GM18858 (cell line): ENCODE results near the gene MACROD2.
"Not testable (repeated sequence)": the region's sequence is repeated elsewhere in the genome, so short reads cannot be mapped to it uniquely, and the experiment has no call there.

Source experiments
- ATAC-seq: cut with Tn5 transposase; IDR thresholded peaks from one replicate; pipeline ENCODE4 v1.9.1; 2021; ENCODE audit not compliant: unreplicated experiment

The MACROD2 gene

DNA sequence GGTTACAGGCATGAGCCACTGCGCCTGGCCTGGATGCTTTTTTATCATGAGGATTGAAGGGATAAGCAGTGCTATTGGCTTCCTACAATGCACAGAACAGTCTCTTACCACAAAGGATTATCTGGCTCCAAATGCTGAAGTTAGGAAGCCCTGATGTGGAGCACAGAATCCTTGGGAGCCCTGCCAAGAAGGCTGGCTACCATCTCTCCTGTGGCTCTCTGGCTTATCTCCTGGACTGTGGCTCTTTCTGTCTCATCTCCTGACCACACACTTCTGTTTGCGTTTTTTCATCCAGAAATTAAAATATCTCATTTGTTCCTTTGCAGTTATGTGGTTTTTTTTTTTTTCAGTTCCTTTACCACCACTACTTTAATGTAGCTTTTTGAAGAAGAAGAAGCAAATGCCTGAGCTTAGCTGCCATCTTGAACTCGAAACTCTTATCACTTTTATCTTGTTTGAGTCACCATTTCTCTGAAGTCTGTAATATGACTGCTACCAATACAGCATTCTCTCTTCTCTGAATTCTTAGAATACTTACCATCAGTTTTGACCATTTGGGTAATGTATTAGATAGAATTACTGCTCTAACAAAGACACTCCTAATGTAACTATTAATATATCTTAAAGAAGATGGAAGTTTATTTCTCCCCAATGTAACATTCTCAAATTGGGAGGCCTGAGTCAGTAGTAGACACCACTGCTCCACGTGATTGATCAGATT, 1533.2 kb downstream of the MACROD2 start:
- ATAC-seq: no peak

DNA sequence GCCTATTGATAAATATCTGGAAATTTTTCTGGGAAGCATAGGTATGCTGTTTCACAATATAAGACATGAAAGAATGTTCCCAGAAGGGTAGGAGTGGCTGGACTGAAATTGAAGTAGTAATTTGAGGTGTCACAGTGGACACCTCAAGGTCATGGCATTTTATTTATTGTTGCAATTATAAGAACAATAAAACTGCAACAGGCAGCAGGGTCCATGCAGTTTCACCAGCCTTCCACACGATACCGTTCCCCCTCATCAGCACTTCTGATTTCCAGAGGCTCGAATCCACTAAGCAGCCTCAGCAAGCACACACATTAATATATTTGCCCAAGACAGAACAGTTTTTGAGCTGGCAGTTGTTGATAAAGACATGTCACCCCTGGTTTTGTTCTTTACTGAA, 1540.5 kb downstream of the MACROD2 start:
- no peak for ATAC-seq

- ATAC-seq: not testable (repeated sequence)
These were observed 1541.9 kb downstream of the MACROD2 start for GRCh38 chr20:15537200-15537599.

- ATAC-seq: no peak
These were observed 1547.3 kb downstream of the MACROD2 start for GRCh38 chr20:15542655-15543054.

DNA sequence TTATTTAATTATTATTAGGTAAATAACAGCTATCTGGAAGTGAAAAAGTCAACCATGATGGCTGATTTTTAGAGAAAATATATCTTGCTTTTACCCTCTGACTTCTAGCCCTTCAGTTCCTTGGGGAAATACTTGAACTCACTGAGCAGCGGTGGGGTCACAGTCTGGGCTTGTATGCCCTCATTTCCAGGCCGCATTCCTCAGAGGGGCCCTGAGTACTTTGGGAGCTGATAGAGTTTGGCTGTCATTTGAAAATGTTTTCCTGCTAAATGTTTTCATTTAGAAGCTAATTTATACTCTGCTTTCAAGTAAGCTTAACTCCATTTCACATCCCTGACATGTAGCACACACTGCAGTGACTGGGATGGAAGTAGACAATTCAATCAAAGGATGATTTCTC, 1549.4 kb downstream of the MACROD2 start:
- ATAC-seq: no peak

DNA sequence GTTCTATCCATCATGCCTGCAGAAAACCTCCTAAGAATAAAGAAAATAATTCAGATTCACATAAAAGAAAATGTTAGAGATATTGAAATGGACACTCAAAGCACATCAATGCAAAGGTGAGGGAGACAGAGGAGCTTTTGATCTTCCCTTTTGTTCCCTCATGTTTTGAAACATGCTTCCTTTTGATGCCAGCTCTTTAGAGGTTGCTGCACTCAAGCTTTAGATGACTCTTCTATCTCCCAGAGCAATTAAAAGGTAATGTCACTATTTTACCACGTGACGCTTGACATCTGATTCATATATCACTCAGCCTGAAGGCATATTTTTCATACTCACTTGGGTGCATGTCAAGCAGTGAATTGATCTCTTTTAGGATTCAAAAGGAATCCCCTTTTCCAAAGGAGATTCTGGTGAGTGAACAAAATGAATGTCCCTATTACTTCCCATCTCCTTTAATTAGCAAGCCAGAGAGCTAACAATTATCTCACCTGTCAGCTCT, 1551.3 kb downstream of the MACROD2 start:
- ATAC-seq: no peak

DNA sequence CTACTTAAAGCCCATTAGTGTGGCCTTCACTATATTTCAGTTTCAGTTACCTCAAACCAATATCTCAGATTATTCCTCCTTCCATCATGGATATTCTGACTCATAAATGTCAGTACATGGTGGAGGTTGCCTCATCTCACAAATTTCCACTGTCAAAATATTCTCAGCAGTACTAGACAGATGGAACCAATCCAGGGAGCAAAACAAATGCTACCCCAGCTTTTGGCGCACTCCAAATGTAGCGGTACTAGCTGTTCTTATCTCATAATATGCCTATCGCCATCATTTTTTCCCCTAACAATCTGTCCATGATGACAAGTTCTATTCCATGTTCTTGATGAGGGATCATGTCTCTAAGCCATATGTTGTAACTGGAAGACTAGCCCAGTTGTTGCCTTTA, 1551.8 kb downstream of the MACROD2 start:
- ATAC-seq: no peak

DNA sequence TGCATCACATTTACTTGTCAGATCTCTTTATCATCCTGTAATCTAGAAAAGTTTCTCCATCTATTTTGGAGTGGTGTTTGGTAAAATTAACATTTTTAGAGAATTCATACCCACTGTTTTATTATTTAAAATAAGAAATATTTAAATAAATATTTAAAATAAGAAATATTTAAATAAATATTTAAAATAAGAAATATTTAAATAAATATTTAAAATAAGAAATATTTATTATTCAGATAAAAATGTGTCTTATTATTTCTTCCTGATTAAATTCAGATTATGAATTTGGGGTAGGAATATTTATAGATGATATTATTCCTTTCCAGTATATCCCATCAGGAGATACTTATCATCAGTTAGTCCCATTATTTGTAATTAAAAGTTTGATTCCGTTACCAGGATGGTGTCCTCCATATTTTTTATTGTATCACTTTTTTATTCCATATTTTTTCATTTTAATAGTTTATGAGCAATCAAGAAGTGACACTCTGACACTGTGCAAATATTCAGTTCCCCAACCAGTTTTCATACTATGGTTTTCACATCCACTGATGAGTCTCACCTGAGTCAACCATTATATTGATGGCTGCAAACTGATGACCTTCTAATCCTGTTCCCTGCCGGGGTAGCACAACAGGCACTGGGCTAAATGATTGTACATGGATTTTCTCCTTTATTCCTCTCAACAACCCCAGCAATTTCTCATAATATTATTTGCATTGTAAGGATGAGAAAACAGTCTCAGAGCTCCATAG, 1555.0 kb downstream of the MACROD2 start:
- ATAC-seq: no peak

- no peak for ATAC-seq
These were observed 1560.6 kb downstream of the MACROD2 start for GRCh38 chr20:15555913-15556312.

GRCh38 chr20:15556869-15557268, 1561.6 kb downstream of the MACROD2 start:
- no peak for ATAC-seq

GRCh38 chr20:15561070-15561569, 1565.8 kb downstream of the MACROD2 start:
- ATAC-seq: no peak

DNA sequence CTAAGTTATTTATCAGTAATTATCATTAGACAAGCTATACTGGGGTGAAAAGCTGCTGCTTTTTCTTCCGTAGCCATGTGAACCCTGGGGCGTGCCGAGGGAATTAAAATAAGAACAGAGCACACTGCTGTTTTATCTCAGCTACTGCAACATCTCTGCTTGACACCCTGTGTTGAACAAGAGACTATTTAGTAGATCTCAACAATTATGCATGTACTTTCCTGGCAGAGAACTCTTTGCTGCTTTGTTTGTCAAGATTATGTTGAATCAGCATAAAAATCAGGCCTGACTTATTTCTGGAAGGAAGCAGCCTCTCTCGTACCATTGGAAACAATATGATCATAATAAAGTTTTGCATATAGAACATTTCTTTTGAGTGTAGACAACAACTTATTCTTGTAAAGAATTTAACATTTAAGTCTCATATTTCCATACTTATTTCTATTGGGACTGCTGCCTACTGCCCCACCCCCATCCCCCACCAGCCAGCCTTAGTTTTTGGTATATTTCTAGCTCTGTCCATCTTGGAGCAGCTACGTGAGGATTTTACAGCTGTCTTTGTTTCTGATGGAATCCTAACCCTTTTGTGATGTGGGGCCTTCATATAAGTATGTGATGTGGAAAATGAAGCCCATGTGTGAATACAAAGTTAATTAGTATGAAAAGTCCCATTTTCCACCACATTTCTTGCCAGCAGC, 1566.5 kb downstream of the MACROD2 start:
- no peak for ATAC-seq

- no peak for ATAC-seq
These were observed 1568.5 kb downstream of the MACROD2 start for GRCh38 chr20:15563836-15564235.

DNA sequence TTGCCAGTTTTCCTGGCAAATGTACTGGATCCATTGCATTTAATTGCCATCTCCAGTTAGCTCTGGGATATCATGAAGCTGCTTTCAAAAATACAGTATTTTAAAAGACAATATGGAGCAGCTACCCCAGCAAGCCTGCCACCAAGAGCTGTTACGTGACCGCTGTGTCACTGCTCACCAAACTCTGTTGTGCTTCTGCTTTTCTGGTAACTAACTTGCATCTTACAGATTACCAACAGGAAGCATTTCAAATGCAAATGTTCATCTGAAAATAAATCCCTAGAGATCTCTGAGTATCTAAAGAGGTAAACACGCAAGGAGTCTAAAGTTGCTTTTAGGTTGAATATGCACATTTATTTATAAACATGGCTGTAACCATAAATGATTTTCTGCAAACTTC, 1569.7 kb downstream of the MACROD2 start:
- peak; percentile 88 for ATAC-seq

- no peak for ATAC-seq
These were observed 1570.5 kb downstream of the MACROD2 start for GRCh38 chr20:15565786-15566185.

DNA sequence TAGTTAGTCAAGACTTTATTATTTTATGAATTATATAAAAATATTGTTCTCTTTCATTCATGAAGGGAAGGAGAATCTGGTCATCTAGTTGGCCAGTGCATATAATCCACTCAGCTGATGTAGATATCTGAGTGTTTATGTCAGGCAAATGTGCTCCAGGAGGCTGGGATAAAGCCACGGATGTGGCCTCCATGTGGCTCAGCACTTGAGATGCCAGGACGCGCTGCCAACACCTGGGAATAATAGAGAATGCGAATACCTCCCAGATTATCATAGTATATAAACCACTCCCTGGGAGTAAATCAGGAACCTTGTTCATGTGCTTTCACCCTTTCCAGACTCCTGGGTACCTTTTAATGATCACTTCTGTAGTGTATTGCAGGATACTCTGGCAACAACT, 1571.9 kb downstream of the MACROD2 start:
- no peak for ATAC-seq

DNA sequence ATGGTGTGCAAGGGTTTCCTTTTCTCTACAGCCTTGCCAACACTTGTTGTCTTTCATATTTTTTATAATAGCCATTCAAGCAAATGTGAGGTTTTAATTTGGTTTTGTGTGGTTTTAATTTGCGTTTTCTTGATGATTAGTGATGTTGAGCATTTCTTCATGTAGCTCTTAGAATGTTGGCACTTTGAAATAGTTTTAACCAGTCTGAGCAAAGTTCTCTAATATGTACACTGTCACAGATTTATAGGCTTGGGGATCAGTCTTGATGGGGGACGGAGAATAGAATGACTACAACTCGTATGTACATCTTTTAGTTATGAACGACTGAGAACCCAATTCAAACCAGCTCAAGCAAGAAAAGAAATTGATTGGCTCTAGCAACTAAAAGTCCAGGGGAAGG, 1574.8 kb downstream of the MACROD2 start:
- ATAC-seq: no peak

- no peak for ATAC-seq
These were observed 1575.7 kb downstream of the MACROD2 start for GRCh38 chr20:15571056-15571455.

- ATAC-seq: no peak
These were observed 1579.9 kb downstream of the MACROD2 start for GRCh38 chr20:15575255-15575654.

- ATAC-seq: no peak
These were observed 1581.1 kb downstream of the MACROD2 start for GRCh38 chr20:15576411-15576810.

- ATAC-seq: no peak
These were observed 1582.8 kb downstream of the MACROD2 start for GRCh38 chr20:15578113-15578512.

DNA sequence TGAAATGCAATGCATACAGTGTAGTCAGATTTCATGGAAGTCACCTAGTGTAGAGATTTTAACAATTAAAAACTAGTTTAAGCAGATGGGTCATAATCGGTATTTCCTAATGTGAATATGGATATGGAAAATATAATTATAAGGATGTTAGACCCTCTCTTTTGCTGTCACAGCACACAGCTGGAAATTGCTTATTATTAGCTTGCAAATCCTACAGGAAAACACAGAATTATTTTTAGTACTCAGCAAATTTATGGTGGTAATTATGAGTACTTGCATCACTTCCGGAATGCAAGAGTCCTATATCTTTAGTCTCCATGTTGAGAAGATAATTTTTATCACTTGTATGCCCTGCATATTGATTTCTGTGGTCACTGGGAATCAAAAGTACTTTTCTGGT, 1584.4 kb downstream of the MACROD2 start:
- no peak for ATAC-seq
